Right hindlimb (tissue), 1 donor: ENCODE measurements around the gene VSTM4.

ENCODE experiments used
- DNase-seq: peaks from one replicate; pipeline ENCODE4 v3.0.0-alpha.2; 2018

The VSTM4 gene

GRCh38 chr10:49001402-49001801 lies 113.9 kb downstream of the VSTM4 start:
- no peak for DNase-seq

- no peak for DNase-seq
Observed at GRCh38 chr10:49000437-49001398, 114.6 kb downstream of the VSTM4 start.

- no peak for DNase-seq
Observed at GRCh38 chr10:48999346-48999745, 116.0 kb downstream of the VSTM4 start.

- DNase-seq = no peak
Observed at GRCh38 chr10:48996329-48996728, 119.0 kb downstream of the VSTM4 start.

GRCh38 chr10:48993627-48994026 lies 121.7 kb downstream of the VSTM4 start:
- no peak for DNase-seq

- no peak for DNase-seq
Observed at GRCh38 chr10:48990226-48990625, 125.1 kb downstream of the VSTM4 start.

GRCh38 chr10:48985621-48986158 lies 129.6 kb downstream of the VSTM4 start:
- no peak for DNase-seq

- DNase-seq = no peak
Observed at GRCh38 chr10:48983648-48984351, 131.5 kb downstream of the VSTM4 start.

GRCh38 chr10:48982584-48982983 lies 132.7 kb downstream of the VSTM4 start:
- no peak for DNase-seq

- DNase-seq = peak; percentile 50
Observed at GRCh38 chr10:48981310-48981907, 133.9 kb downstream of the VSTM4 start.

- DNase-seq = no peak
Observed at GRCh38 chr10:48978318-48978717, 137.0 kb downstream of the VSTM4 start.

GRCh38 chr10:48976196-48976595 lies 139.1 kb downstream of the VSTM4 start:
- DNase-seq = no peak

- no peak for DNase-seq
Observed at GRCh38 chr10:48974510-48975156, 140.7 kb downstream of the VSTM4 start.

- DNase-seq = no peak
Observed at GRCh38 chr10:48973065-48973464, 142.3 kb downstream of the VSTM4 start.

- no peak for DNase-seq
Observed at GRCh38 chr10:48970654-48971053, 144.7 kb downstream of the VSTM4 start.

- no peak for DNase-seq
Observed at GRCh38 chr10:48970046-48970445, 145.3 kb downstream of the VSTM4 start.

- DNase-seq = no peak
Observed at GRCh38 chr10:48968036-48968435, 147.3 kb downstream of the VSTM4 start.

- DNase-seq = no peak
Observed at GRCh38 chr10:48965460-48965859, 149.9 kb downstream of the VSTM4 start.
